Stimulated activated CD8-positive, alpha-beta memory T cell treated with anti-CD3 and anti-CD28 coated beads, Interleukin-12 subunit alpha, Interleukin-12 subunit beta, amount 100 ng/mL, for 1 hour (primary cell): Measurements from ENCODE around the gene EZH1.
A peak's percentile ranks its signal among the peaks of the same experiment; 100 is the strongest.

Source experiments
- DNase-seq: peaks from one replicate; pipeline ENCODE4 v3.0.0-alpha.2; 2020; ENCODE audit warnings: low read depth

Gene EZH1

GRCh38 chr17:42744806-42745617 lies at the start of gene EZH1:
TSS of gene EZH1 (minus strand) at chr17:42745040. CDS start at chr17:42728941, 16,099 bp downstream.
- DNase-seq: peak; percentile 81

- no peak for DNase-seq
Measured at GRCh38 chr17:42792545-42792944, 47.7 kb upstream of the EZH1 start.

- DNase-seq: no peak
Measured at GRCh38 chr17:42791948-42792347, 47.1 kb upstream of the EZH1 start.

- no peak for DNase-seq
Measured at GRCh38 chr17:42787266-42787665, 42.4 kb upstream of the EZH1 start.

GRCh38 chr17:42784811-42785592 lies 40.2 kb upstream of the EZH1 start:
- no peak for DNase-seq

GRCh38 chr17:42784409-42784808 lies 39.6 kb upstream of the EZH1 start:
- no peak for DNase-seq

GRCh38 chr17:42783791-42784138 lies 38.9 kb upstream of the EZH1 start:
- DNase-seq: no peak

GRCh38 chr17:42783062-42783790 lies 38.4 kb upstream of the EZH1 start:
- DNase-seq: no peak

- no peak for DNase-seq
Measured at GRCh38 chr17:42782166-42783061, 37.6 kb upstream of the EZH1 start.

GRCh38 chr17:42781639-42782165 lies 36.9 kb upstream of the EZH1 start:
- no peak for DNase-seq

- DNase-seq: no peak
Measured at GRCh38 chr17:42780851-42781638, 36.2 kb upstream of the EZH1 start.

GRCh38 chr17:42779936-42780850 lies 35.4 kb upstream of the EZH1 start, which contains the start of gene WNK4:
TSS of gene WNK4 (plus strand) at chr17:42780610. CDS start at chr17:42780699, 89 bp downstream.
- no peak for DNase-seq

- no peak for DNase-seq
Measured at GRCh38 chr17:42779304-42779935, 34.6 kb upstream of the EZH1 start.

- no peak for DNase-seq
Measured at GRCh38 chr17:42778570-42778969, 33.7 kb upstream of the EZH1 start.

GRCh38 chr17:42775534-42776098 lies 30.8 kb upstream of the EZH1 start:
- DNase-seq: no peak

- no peak for DNase-seq
Measured at GRCh38 chr17:42774066-42774745, 29.4 kb upstream of the EZH1 start.

- peak; percentile 63 for DNase-seq
Measured at GRCh38 chr17:42773290-42774035, 28.6 kb upstream of the EZH1 start, which contains the start of gene VPS25. TSS of gene VPS25 (plus strand) at chr17:42773449. CDS start at chr17:42773476, 27 bp downstream.
